ENCODE results near the gene HLA-DMB. TPM values are rescaled to one million over a fixed set of nuclear protein-coding genes. Genes with fewer than 3 reads are reported as not detected.

Gene HLA-DMB
- total RNA-seq, 1 experiment from 2014 or later, result 1.1 TPM

DNA sequence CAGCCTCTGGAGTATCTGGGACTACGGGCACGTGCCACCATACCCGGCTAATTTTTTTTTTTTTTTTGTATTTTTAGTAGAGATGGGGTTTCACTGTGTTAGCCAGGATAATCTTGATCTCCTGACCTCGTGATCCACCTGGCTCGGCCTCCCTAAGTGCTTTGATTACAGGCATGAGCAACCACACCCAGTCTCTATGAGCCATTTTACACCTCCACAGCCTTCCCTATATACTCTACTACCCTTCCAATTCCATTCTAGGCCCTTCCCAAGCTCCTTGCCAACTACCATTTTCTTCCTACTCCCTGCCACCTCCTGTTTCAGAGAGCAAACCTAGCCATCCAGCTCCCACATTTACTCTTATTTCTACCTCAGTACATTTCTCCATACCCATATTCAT lies 19.7 kb upstream of the HLA-DMB start (continued):
- TF ChIP-seq, protein P1, sequence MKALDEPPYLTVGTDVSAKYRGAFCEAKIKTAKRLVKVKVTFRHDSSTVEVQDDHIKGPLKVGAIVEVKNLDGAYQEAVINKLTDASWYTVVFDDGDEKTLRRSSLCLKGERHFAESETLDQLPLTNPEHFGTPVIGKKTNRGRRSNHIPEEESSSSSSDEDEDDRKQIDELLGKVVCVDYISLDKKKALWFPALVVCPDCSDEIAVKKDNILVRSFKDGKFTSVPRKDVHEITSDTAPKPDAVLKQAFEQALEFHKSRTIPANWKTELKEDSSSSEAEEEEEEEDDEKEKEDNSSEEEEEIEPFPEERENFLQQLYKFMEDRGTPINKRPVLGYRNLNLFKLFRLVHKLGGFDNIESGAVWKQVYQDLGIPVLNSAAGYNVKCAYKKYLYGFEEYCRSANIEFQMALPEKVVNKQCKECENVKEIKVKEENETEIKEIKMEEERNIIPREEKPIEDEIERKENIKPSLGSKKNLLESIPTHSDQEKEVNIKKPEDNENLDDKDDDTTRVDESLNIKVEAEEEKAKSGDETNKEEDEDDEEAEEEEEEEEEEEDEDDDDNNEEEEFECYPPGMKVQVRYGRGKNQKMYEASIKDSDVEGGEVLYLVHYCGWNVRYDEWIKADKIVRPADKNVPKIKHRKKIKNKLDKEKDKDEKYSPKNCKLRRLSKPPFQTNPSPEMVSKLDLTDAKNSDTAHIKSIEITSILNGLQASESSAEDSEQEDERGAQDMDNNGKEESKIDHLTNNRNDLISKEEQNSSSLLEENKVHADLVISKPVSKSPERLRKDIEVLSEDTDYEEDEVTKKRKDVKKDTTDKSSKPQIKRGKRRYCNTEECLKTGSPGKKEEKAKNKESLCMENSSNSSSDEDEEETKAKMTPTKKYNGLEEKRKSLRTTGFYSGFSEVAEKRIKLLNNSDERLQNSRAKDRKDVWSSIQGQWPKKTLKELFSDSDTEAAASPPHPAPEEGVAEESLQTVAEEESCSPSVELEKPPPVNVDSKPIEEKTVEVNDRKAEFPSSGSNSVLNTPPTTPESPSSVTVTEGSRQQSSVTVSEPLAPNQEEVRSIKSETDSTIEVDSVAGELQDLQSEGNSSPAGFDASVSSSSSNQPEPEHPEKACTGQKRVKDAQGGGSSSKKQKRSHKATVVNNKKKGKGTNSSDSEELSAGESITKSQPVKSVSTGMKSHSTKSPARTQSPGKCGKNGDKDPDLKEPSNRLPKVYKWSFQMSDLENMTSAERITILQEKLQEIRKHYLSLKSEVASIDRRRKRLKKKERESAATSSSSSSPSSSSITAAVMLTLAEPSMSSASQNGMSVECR (CRISPR knock-in tag; IDR thresholded peaks at IDR 0.05; ENCODE audit: borderline replicate concordance), result no peak
- TF ChIP-seq TCF7 (CRISPR knock-in tag; IDR thresholded peaks at IDR 0.05; ENCODE audit: low read depth) (no peak), SMAD4 (CRISPR knock-in tag; IDR thresholded peaks at IDR 0.05) (no peak), CREB1 (CRISPR knock-in tag; IDR thresholded peaks at IDR 0.05) (no peak), MXD4 (CRISPR knock-in tag; IDR thresholded peaks at IDR 0.05; ENCODE audit: borderline replicate concordance) (no peak), IRF2 (CRISPR knock-in tag; IDR thresholded peaks at IDR 0.05; ENCODE audit: borderline replicate concordance, low read depth) (no peak), SOX15 (CRISPR knock-in tag; IDR thresholded peaks at IDR 0.05) (no peak), RORB (CRISPR knock-in tag; IDR thresholded peaks at IDR 0.05) (no peak), FOXJ3 (CRISPR knock-in tag; IDR thresholded peaks at IDR 0.05; ENCODE audit: borderline replicate concordance) (no peak), TEAD4 (CRISPR knock-in tag; IDR thresholded peaks at IDR 0.05) (no peak)
- TF ChIP-seq, protein P2, sequence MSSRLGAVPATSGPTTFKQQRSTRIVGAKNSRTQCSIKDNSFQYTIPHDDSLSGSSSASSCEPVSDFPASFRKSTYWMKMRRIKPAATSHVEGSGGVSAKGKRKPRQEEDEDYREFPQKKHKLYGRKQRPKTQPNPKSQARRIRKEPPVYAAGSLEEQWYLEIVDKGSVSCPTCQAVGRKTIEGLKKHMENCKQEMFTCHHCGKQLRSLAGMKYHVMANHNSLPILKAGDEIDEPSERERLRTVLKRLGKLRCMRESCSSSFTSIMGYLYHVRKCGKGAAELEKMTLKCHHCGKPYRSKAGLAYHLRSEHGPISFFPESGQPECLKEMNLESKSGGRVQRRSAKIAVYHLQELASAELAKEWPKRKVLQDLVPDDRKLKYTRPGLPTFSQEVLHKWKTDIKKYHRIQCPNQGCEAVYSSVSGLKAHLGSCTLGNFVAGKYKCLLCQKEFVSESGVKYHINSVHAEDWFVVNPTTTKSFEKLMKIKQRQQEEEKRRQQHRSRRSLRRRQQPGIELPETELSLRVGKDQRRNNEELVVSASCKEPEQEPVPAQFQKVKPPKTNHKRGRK (CRISPR knock-in tag; IDR thresholded peaks at IDR 0.05; ENCODE audit: borderline replicate concordance), result no peak
- TF ChIP-seq, protein P3, sequence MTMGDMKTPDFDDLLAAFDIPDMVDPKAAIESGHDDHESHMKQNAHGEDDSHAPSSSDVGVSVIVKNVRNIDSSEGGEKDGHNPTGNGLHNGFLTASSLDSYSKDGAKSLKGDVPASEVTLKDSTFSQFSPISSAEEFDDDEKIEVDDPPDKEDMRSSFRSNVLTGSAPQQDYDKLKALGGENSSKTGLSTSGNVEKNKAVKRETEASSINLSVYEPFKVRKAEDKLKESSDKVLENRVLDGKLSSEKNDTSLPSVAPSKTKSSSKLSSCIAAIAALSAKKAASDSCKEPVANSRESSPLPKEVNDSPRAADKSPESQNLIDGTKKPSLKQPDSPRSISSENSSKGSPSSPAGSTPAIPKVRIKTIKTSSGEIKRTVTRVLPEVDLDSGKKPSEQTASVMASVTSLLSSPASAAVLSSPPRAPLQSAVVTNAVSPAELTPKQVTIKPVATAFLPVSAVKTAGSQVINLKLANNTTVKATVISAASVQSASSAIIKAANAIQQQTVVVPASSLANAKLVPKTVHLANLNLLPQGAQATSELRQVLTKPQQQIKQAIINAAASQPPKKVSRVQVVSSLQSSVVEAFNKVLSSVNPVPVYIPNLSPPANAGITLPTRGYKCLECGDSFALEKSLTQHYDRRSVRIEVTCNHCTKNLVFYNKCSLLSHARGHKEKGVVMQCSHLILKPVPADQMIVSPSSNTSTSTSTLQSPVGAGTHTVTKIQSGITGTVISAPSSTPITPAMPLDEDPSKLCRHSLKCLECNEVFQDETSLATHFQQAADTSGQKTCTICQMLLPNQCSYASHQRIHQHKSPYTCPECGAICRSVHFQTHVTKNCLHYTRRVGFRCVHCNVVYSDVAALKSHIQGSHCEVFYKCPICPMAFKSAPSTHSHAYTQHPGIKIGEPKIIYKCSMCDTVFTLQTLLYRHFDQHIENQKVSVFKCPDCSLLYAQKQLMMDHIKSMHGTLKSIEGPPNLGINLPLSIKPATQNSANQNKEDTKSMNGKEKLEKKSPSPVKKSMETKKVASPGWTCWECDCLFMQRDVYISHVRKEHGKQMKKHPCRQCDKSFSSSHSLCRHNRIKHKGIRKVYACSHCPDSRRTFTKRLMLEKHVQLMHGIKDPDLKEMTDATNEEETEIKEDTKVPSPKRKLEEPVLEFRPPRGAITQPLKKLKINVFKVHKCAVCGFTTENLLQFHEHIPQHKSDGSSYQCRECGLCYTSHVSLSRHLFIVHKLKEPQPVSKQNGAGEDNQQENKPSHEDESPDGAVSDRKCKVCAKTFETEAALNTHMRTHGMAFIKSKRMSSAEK (CRISPR knock-in tag; IDR thresholded peaks at IDR 0.05; ENCODE audit: borderline replicate concordance), result no peak

GRCh38 chr6:32956176-32956575 lies 15.3 kb upstream of the HLA-DMB start:
- ChIA-PET POLR2A (interaction anchor here (1.4 kb wide), 1 partner anchor 15 kb away, joined by 5 read pairs; no protein-coding TSS in a partner anchor), CTCF (interaction anchor here (1.6 to 5.1 kb wide), 3 partner anchors 14 to 95 kb away, joined by 4 to 128 read pairs (median 82); partner anchors contain the start of gene HLA-DMB)
- ATAC-seq (no peak), DNase-seq (ENCODE audit: low spot score) (no peak)
- H3K36me3 Mint-ChIP-seq, result no peaks in the 10 kb centered on the region
- no peak overlapping the region for H3K27ac Mint-ChIP-seq
- no peak overlapping the region for H3K4me3 Mint-ChIP-seq
- H3K9me3 Mint-ChIP-seq, result no peaks in the 10 kb centered on the region
- peaks cover 20% of the 10 kb centered on the region for H3K4me1 Mint-ChIP-seq
- no peaks in the 10 kb centered on the region for H3K27me3 Mint-ChIP-seq (ENCODE audit: low read depth)
- TF ChIP-seq, protein P4, sequence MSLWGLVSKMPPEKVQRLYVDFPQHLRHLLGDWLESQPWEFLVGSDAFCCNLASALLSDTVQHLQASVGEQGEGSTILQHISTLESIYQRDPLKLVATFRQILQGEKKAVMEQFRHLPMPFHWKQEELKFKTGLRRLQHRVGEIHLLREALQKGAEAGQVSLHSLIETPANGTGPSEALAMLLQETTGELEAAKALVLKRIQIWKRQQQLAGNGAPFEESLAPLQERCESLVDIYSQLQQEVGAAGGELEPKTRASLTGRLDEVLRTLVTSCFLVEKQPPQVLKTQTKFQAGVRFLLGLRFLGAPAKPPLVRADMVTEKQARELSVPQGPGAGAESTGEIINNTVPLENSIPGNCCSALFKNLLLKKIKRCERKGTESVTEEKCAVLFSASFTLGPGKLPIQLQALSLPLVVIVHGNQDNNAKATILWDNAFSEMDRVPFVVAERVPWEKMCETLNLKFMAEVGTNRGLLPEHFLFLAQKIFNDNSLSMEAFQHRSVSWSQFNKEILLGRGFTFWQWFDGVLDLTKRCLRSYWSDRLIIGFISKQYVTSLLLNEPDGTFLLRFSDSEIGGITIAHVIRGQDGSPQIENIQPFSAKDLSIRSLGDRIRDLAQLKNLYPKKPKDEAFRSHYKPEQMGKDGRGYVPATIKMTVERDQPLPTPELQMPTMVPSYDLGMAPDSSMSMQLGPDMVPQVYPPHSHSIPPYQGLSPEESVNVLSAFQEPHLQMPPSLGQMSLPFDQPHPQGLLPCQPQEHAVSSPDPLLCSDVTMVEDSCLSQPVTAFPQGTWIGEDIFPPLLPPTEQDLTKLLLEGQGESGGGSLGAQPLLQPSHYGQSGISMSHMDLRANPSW (CRISPR knock-in tag; conservative IDR thresholded peaks at IDR 0.05; ENCODE audit: low read depth), result no peak
- no peak for TF ChIP-seq FOXJ3 (CRISPR knock-in tag; IDR thresholded peaks at IDR 0.05; ENCODE audit: borderline replicate concordance)
- TF ChIP-seq, protein P5, sequence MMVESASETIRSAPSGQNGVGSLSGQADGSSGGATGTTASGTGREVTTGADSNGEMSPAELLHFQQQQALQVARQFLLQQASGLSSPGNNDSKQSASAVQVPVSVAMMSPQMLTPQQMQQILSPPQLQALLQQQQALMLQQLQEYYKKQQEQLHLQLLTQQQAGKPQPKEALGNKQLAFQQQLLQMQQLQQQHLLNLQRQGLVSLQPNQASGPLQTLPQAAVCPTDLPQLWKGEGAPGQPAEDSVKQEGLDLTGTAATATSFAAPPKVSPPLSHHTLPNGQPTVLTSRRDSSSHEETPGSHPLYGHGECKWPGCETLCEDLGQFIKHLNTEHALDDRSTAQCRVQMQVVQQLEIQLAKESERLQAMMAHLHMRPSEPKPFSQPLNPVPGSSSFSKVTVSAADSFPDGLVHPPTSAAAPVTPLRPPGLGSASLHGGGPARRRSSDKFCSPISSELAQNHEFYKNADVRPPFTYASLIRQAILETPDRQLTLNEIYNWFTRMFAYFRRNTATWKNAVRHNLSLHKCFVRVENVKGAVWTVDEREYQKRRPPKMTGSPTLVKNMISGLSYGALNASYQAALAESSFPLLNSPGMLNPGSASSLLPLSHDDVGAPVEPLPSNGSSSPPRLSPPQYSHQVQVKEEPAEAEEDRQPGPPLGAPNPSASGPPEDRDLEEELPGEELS (CRISPR knock-in tag; IDR thresholded peaks at IDR 0.05), result no peak
- TF ChIP-seq OVOL2 (CRISPR knock-in tag; IDR thresholded peaks at IDR 0.05; ENCODE audit: borderline replicate concordance), result no peak
- TF ChIP-seq ZNF219 (CRISPR knock-in tag; IDR thresholded peaks at IDR 0.05; ENCODE audit: borderline replicate concordance), result no peak
- no peak for TF ChIP-seq ZNF263 (CRISPR knock-in tag; IDR thresholded peaks at IDR 0.05; ENCODE audit: low read depth)
- no peak for TF ChIP-seq IRF1 (CRISPR knock-in tag; IDR thresholded peaks at IDR 0.05)
- TF ChIP-seq PRRX2 (CRISPR knock-in tag; IDR thresholded peaks at IDR 0.05), result no peak

Measured in WTC11 (cell line).